CD4-positive, alpha-beta T cell treated with Interleukin-1 beta for 1 hour (primary cell): ENCODE measurements around the gene TM4SF1.
"Not testable (repeated sequence)": the region's sequence is repeated elsewhere in the genome, so short reads cannot be mapped to it uniquely, and the experiment has no call there.

Source experiments
- DNase-seq, 2 donors: peaks; one replicate each; pipeline ENCODE4 v3.0.0-alpha.2; 2020 to 2022

Gene TM4SF1

DNA sequence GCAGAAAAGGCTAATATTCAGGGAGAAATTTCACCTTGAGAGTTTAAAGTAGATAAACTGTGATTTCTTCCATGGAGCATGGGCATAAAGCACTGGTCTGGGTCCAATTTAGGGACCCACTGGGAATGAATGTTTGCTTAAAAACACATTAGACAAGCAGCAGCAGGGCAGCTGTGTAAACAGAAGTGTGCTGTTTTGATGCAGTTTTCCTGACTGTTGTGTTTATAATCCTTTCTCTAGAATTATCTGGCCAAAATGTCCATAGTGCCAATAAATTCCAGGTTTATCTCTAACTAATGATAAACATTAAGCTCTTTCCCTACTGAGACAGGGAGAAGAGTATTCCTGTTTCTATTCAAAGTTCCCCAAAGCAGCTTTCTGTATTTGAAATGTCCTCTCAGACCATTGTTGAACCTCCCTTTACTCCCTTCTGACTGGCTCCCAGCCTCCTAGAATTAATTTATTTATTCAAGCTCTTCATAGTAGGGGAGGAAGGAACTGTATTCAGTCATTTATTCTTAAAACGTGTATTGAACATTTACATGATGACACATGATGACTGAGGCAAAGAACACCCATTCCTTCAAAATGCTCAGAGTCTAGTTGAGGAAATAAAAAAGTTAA is 37.0 kb downstream of the TM4SF1 start:
- DNase-seq: no peak

DNA sequence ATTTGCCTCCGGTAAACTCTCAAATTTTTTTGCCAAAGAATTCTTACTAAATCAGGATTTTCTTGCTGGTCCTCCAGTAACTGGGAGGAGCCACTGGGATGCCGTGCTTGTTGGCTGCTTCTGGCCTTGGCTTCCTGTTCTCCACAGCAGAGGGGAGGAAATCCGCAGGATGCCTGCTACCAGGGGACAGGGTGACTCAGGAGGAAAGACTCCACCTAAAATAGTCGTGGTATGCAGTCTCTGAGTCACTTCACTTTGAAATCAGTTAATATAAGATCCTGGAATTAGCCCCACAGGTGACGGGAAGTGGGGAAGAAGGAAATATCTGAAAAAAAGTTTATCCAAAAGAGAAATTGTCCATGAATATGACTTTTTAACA is 37.5 kb downstream of the TM4SF1 start:
- peak in 1 of 2 donors; percentile 28 for DNase-seq

DNA sequence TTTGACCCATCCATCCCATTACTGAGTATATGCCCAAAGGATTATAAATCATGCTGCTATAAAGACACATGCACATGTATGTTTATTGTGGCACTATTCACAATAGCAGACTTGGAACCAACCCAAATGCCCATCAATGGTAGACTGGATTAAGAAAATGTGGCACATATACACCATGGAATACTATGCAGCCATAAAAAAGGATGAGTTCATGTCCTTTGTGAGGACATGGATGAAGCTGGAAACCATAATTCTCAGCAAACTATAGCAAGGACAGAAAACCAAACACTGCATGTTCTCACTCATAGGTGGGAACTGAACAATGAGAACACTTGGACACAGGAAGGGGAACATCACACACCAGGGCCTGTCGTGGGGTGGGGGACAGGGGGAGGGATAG is 40.0 kb downstream of the TM4SF1 start:
- DNase-seq: not testable (repeated sequence)

DNA sequence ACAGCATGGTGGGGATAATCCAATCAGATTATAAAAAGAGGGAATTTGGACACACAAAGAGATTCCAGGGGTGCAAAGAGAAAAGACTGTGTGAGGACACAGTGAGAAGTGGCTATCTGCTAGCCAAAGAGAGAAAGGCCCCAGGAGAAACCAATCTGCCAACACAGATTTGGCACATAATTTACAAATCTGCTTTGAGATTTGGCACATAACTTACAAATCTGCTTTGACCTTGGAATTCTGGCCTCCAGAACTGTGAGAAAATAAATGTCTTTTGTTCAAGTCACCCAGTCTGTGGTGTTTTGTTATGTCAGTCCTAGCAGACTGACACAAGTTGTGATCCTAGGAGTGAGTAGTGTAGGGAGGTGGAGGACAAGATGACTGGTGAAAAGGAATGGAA is 40.5 kb downstream of the TM4SF1 start:
- DNase-seq: no peak

DNA sequence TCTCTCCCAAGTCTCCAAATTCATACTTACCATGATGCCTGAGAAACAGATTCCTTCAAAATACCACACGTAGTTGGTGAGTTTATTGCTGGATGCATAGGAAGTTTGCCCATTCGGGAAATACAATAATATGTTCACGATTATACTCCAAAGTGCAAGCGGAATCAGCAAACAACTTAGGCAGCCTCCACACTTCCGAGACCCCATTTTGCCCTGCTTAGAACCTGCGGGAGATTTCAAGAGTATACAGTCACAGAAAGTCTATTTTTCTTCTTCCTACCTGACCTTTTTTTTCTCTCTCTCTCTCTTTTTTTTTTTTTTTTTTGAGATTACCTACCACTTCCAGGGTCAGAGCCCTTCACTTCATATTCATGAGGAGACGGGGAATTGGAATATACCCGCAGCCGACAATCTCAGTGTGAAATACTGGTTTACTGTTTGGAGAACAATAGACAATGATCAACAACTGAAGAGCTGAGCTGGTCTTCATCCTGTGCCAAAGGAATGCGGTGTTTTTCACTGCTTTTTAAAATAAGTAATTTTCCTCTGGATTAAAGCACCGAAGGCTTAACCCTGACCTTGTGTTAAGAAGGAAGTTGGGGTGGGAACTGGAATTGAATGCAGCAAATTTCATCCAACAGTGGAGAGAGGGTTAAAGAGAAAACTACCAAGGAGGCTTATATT is 44.1 kb downstream of the TM4SF1 start, which contains the start of gene TM4SF18:
Gene TM4SF18, minus strand, starts transcription at position 461 of the 684 bp plus-strand sequence. Its CDS starts 254 bp downstream, at position 207.
- no peak for DNase-seq

DNA sequence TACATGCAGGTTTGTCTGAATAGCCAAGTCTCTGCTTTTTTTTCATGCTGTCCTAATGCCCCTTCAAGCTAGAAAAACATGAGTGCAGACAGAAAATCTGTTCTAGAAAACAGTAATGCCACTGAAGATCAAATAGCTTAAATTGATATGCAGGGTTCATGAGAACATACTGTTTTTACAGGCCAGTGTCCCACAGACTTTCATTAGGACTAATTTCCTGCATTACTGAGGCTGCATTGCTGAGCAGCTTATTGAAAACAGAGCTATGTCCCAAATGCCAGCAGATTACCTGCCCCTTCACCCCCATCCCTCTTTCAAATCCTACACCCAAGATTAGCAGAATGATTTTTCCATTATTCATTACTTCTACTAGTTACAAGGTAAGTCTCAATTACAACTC is 44.7 kb downstream of the TM4SF1 start:
- no peak for DNase-seq

DNA sequence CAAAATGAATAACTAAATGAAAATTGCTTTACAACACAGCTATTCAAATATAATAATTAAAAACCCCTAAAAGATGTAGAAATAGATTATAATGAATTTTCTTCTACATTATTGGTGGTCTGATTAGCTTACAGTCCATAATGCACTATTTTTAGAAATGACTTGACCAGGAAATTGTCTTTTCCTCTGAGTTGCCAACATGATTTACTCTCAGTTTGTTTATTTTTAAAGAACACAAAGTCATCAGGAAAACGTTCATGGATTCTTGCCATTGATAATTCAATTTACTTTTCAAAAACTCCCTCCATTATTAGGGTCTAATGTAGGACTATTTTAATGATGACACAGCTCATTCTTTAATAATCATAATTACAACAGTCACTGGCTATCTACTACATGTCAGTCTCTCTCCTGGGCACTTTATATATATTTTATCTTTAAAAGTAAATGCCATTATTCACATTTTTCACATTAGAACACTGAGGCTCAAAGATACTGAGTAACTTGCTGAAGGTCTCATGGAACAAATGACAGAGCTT is 45.2 kb downstream of the TM4SF1 start:
- no peak for DNase-seq

DNA sequence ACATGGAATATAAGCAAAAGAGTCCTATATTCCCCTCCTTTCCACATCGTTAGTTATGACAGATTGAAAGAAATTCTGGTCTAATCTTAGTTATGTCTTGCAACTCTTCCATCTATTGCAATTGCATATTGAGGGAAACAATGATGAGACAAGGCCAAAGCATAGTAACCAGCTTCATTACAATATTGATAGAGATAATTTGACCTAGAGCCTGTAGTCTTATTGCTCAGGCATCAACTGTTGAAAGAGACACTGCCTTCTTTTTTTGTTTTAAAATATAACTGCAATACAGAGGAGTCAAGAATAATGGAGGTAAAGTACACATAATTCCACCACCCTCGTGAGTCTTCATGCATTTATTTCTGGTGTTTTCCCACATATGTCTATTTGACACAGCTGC is 46.1 kb downstream of the TM4SF1 start:
- DNase-seq: no peak

DNA sequence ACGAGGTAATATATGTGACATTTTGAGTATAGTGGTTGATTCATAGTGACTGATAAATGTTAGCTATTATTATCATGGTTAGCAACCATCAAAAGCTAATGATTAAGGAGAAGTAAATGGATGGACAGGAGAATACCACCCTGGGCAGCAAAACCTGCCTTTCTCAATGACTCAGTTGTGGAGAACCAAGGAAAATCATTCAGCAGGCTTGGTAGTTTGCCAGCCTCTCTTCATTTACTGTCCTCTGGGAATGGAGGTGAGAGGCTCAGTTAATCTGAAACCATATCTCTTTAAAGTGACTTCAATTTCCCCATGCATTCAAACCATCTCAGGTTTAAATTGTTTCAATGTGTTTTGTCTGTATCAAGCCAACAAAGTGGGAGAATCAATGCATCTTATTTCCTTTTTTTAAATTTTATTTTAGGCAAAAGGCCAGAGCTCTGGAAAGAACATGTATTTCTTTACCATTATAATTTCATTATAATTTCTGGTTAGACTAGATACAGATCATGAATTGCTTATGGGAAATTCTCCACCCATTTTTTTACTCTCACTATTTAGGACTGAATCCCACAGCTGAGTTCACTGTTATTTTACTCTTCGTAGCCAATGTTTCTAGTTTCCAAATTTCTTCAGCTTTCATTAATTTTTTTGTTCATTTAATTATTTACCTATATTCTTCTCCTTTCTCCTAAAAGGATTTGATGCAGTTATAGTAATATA is 46.7 kb downstream of the TM4SF1 start:
- DNase-seq: no peak

DNA sequence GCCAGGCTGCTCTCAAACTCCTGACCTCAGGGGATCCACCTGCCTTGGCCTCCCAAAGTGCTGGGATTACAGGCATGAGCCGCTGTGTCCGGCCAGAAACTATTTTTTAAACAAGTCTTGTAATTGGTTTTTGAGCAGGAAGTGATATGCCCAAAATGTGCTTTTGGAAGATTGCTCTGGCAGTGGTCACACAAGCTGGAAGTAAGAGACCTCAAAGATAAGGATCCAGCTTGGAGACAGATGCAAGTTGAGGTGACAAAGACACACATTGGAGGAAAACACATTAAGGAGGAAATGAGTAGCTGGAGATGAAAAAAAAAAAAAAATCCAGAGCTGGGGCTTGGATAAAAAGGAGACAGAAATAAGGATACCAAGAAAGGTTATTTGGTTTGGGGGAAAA is 50.3 kb downstream of the TM4SF1 start:
- no peak for DNase-seq

DNA sequence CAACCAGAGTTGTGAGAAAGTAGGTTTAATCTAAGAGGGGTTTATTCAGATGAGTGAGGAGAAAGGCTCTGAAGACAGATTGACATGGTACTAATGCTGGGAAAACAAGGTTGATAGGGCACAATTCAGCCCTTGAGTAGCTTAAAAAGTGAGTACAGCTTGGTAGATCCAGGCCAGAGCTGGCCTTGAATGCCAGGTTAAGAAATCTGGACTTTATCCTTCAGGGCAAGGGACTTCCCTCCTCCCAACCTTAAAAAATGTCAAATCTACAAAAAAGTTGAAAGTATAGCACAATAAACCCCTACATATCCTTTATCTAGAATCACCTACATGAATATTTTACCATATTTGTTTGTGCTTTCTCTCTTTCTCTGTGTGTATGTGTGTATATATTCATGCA is 51.9 kb downstream of the TM4SF1 start:
- no peak for DNase-seq

DNA sequence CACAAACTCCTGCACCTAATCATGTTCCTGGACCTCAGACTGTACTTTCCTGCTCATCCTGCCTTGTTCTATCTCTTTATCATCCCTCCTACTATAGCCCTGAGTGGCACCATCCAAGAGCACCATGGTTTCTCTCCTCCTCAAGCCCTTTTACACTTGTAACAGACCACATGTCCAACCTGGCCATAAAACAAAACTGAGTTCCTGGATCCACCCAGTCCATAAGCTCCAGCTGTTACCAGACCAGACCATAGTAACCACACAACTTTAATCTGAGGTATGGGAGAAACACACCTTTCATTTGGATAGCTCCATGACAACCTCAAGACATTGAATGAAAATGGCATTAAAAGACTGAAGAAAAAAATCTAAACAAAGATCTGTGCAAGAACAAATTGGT is 53.1 kb downstream of the TM4SF1 start:
- DNase-seq: no peak

DNA sequence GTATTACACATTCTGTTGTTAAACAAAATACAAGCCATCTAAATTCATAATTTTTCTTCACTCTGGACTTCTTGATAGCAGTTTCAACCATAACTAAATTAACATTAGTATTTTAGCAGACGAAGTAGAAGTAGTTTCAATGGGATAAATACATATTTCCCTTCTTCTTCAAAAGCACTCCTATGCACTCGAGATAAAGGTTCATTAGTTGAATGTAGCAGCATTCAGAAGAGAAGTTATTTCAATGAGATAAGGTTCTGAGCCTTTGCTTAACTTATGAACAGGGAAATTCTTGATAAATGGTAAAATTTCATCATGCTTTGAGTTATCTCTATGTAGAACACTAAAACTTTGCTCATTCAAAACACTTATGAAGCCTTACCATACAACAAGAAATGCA is 55.8 kb downstream of the TM4SF1 start:
- DNase-seq: no peak

DNA sequence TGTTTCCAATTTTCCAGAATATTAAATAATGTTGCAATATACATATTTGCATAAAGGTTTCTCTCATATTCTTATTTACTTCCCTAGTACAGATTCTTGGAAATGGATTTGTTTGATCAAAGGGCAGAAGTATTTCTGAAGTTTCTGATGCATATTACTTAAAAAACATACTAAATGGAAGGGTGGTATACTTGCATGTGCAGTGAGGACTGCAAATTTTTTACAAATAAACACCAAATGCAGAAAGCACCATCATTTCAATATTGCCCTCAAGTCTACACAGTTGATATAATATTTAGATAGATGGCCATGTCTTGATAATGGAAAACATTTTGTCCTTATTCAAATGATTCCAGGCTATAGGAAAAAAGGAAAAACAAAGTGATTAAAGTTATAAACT is 56.3 kb downstream of the TM4SF1 start:
- DNase-seq: no peak

DNA sequence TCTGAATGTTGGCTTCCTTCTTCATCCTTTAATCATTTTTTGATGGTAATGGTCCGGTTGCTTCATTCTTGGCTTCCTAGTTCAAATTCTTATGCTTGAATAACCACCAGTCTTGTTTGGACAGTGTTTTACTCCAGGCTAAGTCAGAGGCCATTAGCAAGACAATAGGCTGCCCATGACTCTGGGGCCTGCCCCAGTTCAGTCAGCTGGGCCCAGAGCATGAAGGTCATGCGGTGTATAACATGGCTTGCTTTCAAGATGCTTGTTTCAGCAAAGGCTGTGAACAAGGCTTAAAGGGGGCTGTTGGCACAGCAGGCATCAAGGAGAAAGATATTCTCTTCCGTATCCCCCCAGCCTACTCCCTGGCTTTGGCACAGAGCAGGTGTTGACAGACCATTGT is 57.7 kb downstream of the TM4SF1 start:
- DNase-seq: no peak
